ENCODE data around the gene TRIM52.

The TRIM52 gene

DNA sequence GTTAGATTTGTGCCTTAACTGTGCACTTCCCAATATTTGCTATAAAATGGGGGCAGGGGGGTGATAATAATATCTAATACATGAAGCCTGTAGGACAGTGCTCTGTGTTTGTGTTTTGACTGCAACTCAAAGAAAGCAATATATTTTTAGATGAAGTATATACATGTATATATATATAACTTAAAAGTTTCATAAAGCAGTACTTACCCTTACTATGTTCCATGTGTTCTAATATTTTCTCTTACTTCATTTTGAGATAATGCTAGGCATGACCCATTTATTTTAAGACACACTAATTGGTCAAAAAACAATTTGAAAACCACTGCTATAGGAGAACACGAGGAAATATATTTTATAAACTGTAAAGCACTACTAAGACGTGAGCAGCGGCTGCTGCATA lies 2.4 kb downstream of the TRIM52 start:
- DNase-seq = no peak
- H3K4me3 ChIP-seq (ENCODE audit: low read depth in 1 of 2, low read length in 2 of 2) = peak overlapping the region; percentile 88 to 97; a peak in 3 of 4 replicates
- peak overlapping the region; percentile 95 for H3K4me2 ChIP-seq (ENCODE audit: insufficient read depth, low read length)
- H3K4me1 ChIP-seq (ENCODE audit: insufficient read depth, low read length) = peaks cover 74% of the 10 kb centered on the region
- H3K27ac ChIP-seq (ENCODE audit: low read length) = no peak overlapping the region
- no peak for TF ChIP-seq EZH2 (IDR thresholded peaks at IDR 0.05; ENCODE audit: borderline replicate concordance, low read depth, low read length, severe bottlenecking)
- no peak for TF ChIP-seq CTCF (IDR thresholded peaks at IDR 0.05; ENCODE audit: borderline replicate concordance, extremely low read depth, low read length, poor library complexity, severe bottlenecking)
- peak overlapping the region; percentile 98; the same call in 1 of the 2 replicates for H3K9ac ChIP-seq (ENCODE audit: low read depth, low read length)
- H3K79me2 ChIP-seq (ENCODE audit: insufficient read depth, low read length) = peaks cover 98% of the 10 kb centered on the region
- no peak for ATAC-seq (ENCODE audit: insufficient read depth, low read depth)
- H4K20me1 ChIP-seq (ENCODE audit: insufficient read depth, low read length) = peaks cover 22% of the 10 kb centered on the region; the same call in 1 of the 2 replicates
- no peaks in the 10 kb centered on the region for H3K9me3 ChIP-seq (ENCODE audit: insufficient read depth, low read length, severe bottlenecking)
- H2AFZ ChIP-seq (ENCODE audit: low read depth, low read length) = no peak overlapping the region
- peaks cover 47% of the 10 kb centered on the region for H3K36me3 ChIP-seq (ENCODE audit: insufficient read depth, low read length)
- H3K27me3 ChIP-seq (ENCODE audit: insufficient read depth, low read length, poor library complexity) = no peaks in the 10 kb centered on the region

GRCh38 chr5:181255836-181256578 lies 4.9 kb downstream of the TRIM52 start:
- Histone ChIP-seq H3K27ac (ENCODE audit: low read length) (no peak overlapping the region), H3K27me3 (ENCODE audit: insufficient read depth, low read length, poor library complexity) (no peaks in the 10 kb centered on the region), H2AFZ (ENCODE audit: low read depth, low read length) (no peak overlapping the region), H4K20me1 (ENCODE audit: insufficient read depth, low read length) (peaks cover 24% of the 10 kb centered on the region; the same call in 1 of the 2 replicates), H3K79me2 (ENCODE audit: insufficient read depth, low read length) (peaks cover 96% of the 10 kb centered on the region), H3K36me3 (ENCODE audit: insufficient read depth, low read length) (peaks cover 53% of the 10 kb centered on the region), H3K9ac (ENCODE audit: low read depth, low read length) (no peak overlapping the region), H3K4me3 (ENCODE audit: low read depth in 1 of 2, low read length in 2 of 2) (no peak overlapping the region), H3K9me3 (ENCODE audit: insufficient read depth, low read length, severe bottlenecking) (no peaks in the 10 kb centered on the region), H3K4me2 (ENCODE audit: insufficient read depth, low read length) (peak overlapping the region; percentile 43; the same call in 1 of the 2 replicates), H3K4me1 (ENCODE audit: insufficient read depth, low read length) (peaks cover 78% of the 10 kb centered on the region)
- no peak for ATAC-seq (ENCODE audit: insufficient read depth, low read depth)
- no peak for DNase-seq
- TF ChIP-seq EZH2 (IDR thresholded peaks at IDR 0.05; ENCODE audit: borderline replicate concordance, low read depth, low read length, severe bottlenecking) (no peak), CTCF (IDR thresholded peaks at IDR 0.05; ENCODE audit: borderline replicate concordance, extremely low read depth, low read length, poor library complexity, severe bottlenecking) (no peak)

DNA sequence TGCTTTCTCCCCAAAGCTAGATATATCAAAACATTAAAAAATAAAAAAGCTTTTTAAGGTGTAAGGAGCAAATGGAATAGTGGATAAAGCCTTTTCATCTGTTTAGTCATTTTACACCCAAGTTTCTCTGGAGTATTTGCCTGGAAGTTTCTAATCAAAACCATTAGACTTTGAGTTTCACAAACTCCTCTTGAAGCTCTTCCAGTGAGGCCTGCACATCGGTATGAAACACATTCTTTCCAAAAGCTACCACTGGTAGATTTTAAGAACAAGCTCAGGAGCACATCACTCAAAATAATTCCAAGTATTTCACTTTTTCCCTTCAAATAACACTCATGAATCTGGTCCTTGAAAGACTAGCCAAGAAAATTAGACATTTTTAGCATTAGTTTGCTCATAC lies 5.7 kb downstream of the TRIM52 start:
- DNase-seq = no peak
- no peak for ATAC-seq (ENCODE audit: insufficient read depth, low read depth)
- Histone ChIP-seq H3K27me3 (ENCODE audit: insufficient read depth, low read length, poor library complexity) (no peaks in the 10 kb centered on the region), H2AFZ (ENCODE audit: low read depth, low read length) (no peak overlapping the region), H3K4me1 (ENCODE audit: insufficient read depth, low read length) (peaks cover 81% of the 10 kb centered on the region), H3K9me3 (ENCODE audit: insufficient read depth, low read length, severe bottlenecking) (no peaks in the 10 kb centered on the region), H3K79me2 (ENCODE audit: insufficient read depth, low read length) (peaks cover 96% of the 10 kb centered on the region), H3K4me3 (ENCODE audit: low read depth in 1 of 2, low read length in 2 of 2) (no peak overlapping the region), H3K9ac (ENCODE audit: low read depth, low read length) (no peak overlapping the region), H3K4me2 (ENCODE audit: insufficient read depth, low read length) (peak overlapping the region; percentile 16; the same call in 1 of the 2 replicates), H4K20me1 (ENCODE audit: insufficient read depth, low read length) (peaks cover 24% of the 10 kb centered on the region; the same call in 1 of the 2 replicates), H3K27ac (ENCODE audit: low read length) (no peak overlapping the region), H3K36me3 (ENCODE audit: insufficient read depth, low read length) (peaks cover 58% of the 10 kb centered on the region)
- TF ChIP-seq EZH2 (IDR thresholded peaks at IDR 0.05; ENCODE audit: borderline replicate concordance, low read depth, low read length, severe bottlenecking) (no peak), CTCF (IDR thresholded peaks at IDR 0.05; ENCODE audit: borderline replicate concordance, extremely low read depth, low read length, poor library complexity, severe bottlenecking) (no peak)

Measured in DND-41 (cell line).